CD4-positive, alpha-beta T cell treated with Interleukin-10 for 1 hour (primary cell): ENCODE data around the gene RTRAF.

Experiments used
- DNase-seq: peaks from one replicate; pipeline ENCODE4 v3.0.0-alpha.2; 2020

RTRAF gene

DNA sequence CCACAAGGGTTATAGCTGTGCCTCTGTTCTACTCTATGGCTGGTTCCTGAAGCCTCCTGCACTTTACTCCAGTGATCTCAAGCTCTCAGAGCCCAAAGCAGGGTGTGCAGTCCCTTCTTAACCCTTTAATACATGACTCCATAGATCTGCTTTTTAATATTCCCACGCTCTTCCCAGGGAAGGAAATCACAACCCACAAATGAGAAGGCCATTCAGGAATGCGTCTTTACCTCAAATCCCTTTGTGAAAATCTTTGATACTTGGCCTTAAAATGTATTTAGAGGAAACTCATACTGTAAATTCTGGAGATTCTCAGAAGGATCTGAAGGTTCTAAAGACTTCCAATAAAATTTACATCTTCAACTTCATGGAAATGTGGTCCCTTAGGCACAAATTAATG is 62.5 kb downstream of the RTRAF start:
- no peak for DNase-seq

- DNase-seq: no peak
Observed at GRCh38 chr14:52052288-52052943, 63.1 kb downstream of the RTRAF start.

DNA sequence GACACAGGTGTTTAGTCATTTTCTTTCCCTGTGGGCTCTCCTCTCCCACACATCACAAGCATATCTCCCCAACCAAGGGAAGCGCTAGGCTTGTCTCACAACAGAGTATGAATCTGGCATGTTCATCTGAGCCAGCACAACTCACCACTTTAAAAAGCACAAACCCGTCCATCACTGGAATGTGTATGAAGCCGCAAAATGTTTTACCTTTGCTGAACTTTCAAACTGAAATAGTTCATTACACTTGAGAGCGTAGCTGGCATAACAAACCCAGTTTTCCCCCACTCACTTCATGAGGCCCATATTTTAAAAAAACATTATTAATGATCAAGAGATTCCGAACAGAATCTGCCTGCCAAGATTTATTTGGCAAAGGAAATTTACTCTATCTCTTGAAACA is 63.7 kb downstream of the RTRAF start:
- DNase-seq: no peak

- no peak for DNase-seq
Observed at GRCh38 chr14:52054678-52055077, 65.3 kb downstream of the RTRAF start.

DNA sequence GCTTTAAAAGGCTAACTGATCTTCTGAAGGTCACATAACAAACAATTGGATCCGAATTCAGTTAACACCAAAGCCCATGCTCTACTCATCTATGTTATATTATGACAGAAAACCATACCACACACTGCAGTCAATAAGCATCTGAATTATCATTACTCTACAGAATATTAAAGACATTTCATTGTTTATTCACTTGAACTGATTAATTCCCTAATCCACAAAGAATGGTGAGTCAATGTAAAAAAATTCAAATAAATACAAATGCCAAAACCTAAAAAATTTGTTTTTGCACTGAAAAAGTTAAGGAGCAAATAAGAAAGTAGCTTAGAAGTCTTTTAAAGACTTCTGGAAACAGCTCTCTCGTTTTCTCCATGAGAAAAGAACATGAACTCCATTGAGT is 65.8 kb downstream of the RTRAF start:
- no peak for DNase-seq

GRCh38 chr14:52058341-52058740 is 69.0 kb downstream of the RTRAF start:
- DNase-seq: no peak

DNA sequence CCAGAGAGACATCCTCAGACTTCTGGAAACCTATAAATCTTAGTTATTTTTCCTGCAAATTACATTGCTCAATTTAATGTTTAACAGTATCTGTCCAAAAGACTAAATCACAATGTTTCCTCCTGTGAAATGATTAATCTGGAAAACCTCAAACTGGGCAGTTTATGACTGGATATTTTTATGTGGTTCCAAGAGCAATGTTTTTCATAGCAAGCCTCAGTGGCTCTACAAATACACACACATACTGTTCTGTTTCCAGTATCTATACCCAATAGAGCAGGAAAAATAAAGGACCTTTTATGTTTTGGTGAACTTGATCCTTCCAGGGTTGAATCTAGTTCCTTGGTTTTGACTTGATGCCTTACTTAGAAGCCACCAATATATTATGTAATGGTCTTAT is 70.3 kb downstream of the RTRAF start:
- DNase-seq: no peak

DNA sequence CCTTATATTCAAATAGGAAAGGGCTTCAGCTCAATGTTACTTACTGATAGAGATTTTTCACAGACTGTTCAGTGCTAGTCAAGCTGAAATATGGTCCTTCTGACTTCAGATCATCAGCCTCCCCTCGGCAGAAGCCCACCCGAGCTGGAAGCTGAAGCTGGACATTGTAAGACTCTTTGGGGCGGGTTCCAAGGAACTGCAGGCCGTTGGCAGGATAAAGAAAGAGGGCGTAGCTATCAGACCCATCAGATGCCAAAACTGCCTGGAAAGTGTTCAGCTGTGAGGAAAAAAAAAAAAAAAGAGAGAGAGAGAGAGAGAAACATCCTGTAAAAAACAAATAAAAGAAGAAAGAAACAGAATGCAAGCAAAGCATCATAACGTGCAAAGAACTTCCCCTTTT is 70.7 kb downstream of the RTRAF start:
- DNase-seq: no peak
